Mesenchymal stem cell (in vitro differentiated cells and primary cell): ENCODE results near the gene AGPAT2.

Experiments
- DNase-seq: peaks from one replicate; pipeline ENCODE4 v3.0.0-alpha.2; 2013
- H2AFZ ChIP-seq: one replicate; pipeline ENCODE4 v1.6.1; 2013; ENCODE audit warnings: low read depth, mild to moderate bottlenecking, control low read depth, inconsistent platforms, low read length, moderate library complexity
- H2AK5ac ChIP-seq: 2 replicates; pipeline ENCODE4 v1.6.1; 2013; ENCODE audit warnings: low read length, moderate library complexity, mild to moderate bottlenecking, inconsistent platforms; ENCODE audit not compliant: severe bottlenecking
- H2BK120ac ChIP-seq: one replicate; pipeline ENCODE4 v1.6.1; 2013; ENCODE audit warnings: low read depth, mild to moderate bottlenecking, inconsistent platforms, low read length, moderate library complexity
- H2BK12ac ChIP-seq, 2 experiments: one replicate each; pipeline ENCODE4 v1.6.1; 2013; ENCODE audit warnings: inconsistent platforms in 2 of 2, low read length in 2 of 2, mild to moderate bottlenecking in 2 of 2, moderate library complexity in 2 of 2, control low read depth in 1 of 2
- H2BK15ac ChIP-seq: one replicate; pipeline ENCODE4 v1.6.1; 2013; ENCODE audit warnings: mild to moderate bottlenecking, low read depth, inconsistent platforms; ENCODE audit not compliant: poor library complexity, severe bottlenecking
- H2BK5ac ChIP-seq: 2 replicates; pipeline ENCODE4 v1.6.1; 2013; ENCODE audit warnings: low read depth, mild to moderate bottlenecking, low read length, control low read depth, inconsistent platforms; ENCODE audit not compliant: poor library complexity, severe bottlenecking
- H3K14ac ChIP-seq, 2 experiments: one replicate each; pipeline ENCODE4 v1.6.1; 2013; ENCODE audit warnings: inconsistent platforms in 2 of 2, low read length in 2 of 2, control low read depth in 1 of 2, mild to moderate bottlenecking in 1 of 2, moderate library complexity in 1 of 2
- H3K18ac ChIP-seq, 2 experiments: one replicate each; pipeline ENCODE4 v1.6.1; 2013; ENCODE audit warnings: inconsistent platforms in 2 of 2, low read length in 2 of 2, control low read depth in 1 of 2, low read depth in 1 of 2, mild to moderate bottlenecking in 1 of 2
- H3K23ac ChIP-seq, 2 experiments: one replicate each; pipeline ENCODE4 v1.6.1; 2013; ENCODE audit warnings: inconsistent platforms in 2 of 2, low read length in 2 of 2, mild to moderate bottlenecking in 2 of 2, moderate library complexity in 2 of 2, control low read depth in 1 of 2
- H3K27ac ChIP-seq: 2 replicates; pipeline ENCODE4 v1.5.1; 2013; ENCODE audit warnings: mild to moderate bottlenecking, moderate library complexity, low read length, control low read depth, inconsistent platforms; ENCODE audit not compliant: poor library complexity, severe bottlenecking
- H3K27me3 ChIP-seq, 2 experiments: 2 replicates each; pipeline versions ENCODE4 v1.6.1 to v1.7.0; 2013; ENCODE audit warnings: low read length in 2 of 2, mild to moderate bottlenecking in 2 of 2, moderate library complexity in 2 of 2, control low read depth in 1 of 2, inconsistent platforms in 1 of 2; ENCODE audit not compliant: control insufficient read depth in 1 of 2, insufficient read depth in 1 of 2
- H3K36me3 ChIP-seq, 2 experiments: 2 replicates each; pipeline versions ENCODE4 v1.6.1 to v1.7.0; 2013; ENCODE audit warnings: low read length in 2 of 2, control low read depth in 1 of 2, inconsistent platforms in 1 of 2, low read depth in 1 of 2, mild to moderate bottlenecking in 1 of 2; ENCODE audit not compliant: insufficient read depth in 2 of 2, control insufficient read depth in 1 of 2
- H3K4ac ChIP-seq, 2 experiments: one replicate each; pipeline ENCODE4 v1.6.1; 2013; ENCODE audit warnings: inconsistent platforms in 2 of 2, low read length in 2 of 2, mild to moderate bottlenecking in 2 of 2, moderate library complexity in 2 of 2, control low read depth in 1 of 2, low read depth in 1 of 2
- H3K4me1 ChIP-seq: 2 replicates; pipeline ENCODE4 v1.6.1; 2013; ENCODE audit warnings: low read depth, low read length, control low read depth; ENCODE audit not compliant: control insufficient read depth, insufficient read depth
- H3K4me2 ChIP-seq: 2 replicates; pipeline ENCODE4 v1.6.1; 2013; ENCODE audit warnings: low read length, mild to moderate bottlenecking, inconsistent platforms; ENCODE audit not compliant: poor library complexity, severe bottlenecking
- H3K4me3 ChIP-seq, 2 experiments: 2 replicates each; pipeline versions ENCODE4 v1.5.1 to v1.7.0; 2013; ENCODE audit warnings: low read length in 2 of 2, mild to moderate bottlenecking in 2 of 2, control low read depth in 1 of 2, low read depth in 1 of 2; ENCODE audit not compliant: insufficient read depth in 1 of 2
- H3K79me1 ChIP-seq: replicated peaks from 2 replicates; pipeline ENCODE4 v1.6.1; 2013; ENCODE audit warnings: mild to moderate bottlenecking, control low read depth, low read length, inconsistent platforms; ENCODE audit not compliant: poor library complexity, severe bottlenecking
- H3K9ac ChIP-seq: 2 replicates; pipeline ENCODE4 v1.7.0; 2013; ENCODE audit warnings: mild to moderate bottlenecking, low read length, moderate library complexity
- H3K9me3 ChIP-seq: 2 replicates; pipeline ENCODE4 v1.7.0; 2013; ENCODE audit warnings: mild to moderate bottlenecking, low read length; ENCODE audit not compliant: control insufficient read depth
- H4K8ac ChIP-seq: one replicate; pipeline ENCODE4 v1.6.1; 2013; ENCODE audit warnings: inconsistent platforms, mild to moderate bottlenecking, low read length, moderate library complexity
- H4K91ac ChIP-seq: one replicate; pipeline ENCODE4 v1.6.1; 2013; ENCODE audit warnings: mild to moderate bottlenecking, low read length, inconsistent platforms
- WGBS: methylation state at CpG from one replicate; pipeline ENCODE4 v1.1.7; 2013; ENCODE audit warnings: mixed read lengths; 5-methylcytosine and 5-hydroxymethylcytosine counted together

AGPAT2 gene

GRCh38 chr9:136666372-136667213, 20.7 kb downstream of the AGPAT2 start:
- DNase-seq, result no peak
- Histone ChIP-seq H4K91ac (peak overlapping the region; percentile 23), H3K4ac (no peak overlapping the region), H2BK15ac (no peak overlapping the region), H3K4me2 (peak overlapping the region; percentile 71), H2BK12ac (peak overlapping the region in 1 of 2 experiments; percentile 21), H3K27me3 (peaks cover 0 to 70% of the 10 kb centered on the region in 2 experiments), H3K9me3 (no peaks in the 10 kb centered on the region), H3K27ac (peak overlapping the region; percentile 65), H3K4me3 (peak overlapping the region in 1 of 2 experiments; percentile 75), H2AK5ac (peak overlapping the region; percentile 27), H3K23ac (no peak overlapping the region), H3K79me1 (peaks cover 18% of the 10 kb centered on the region), H2AFZ (no peak overlapping the region), H3K14ac (no peak overlapping the region), H3K18ac (no peak overlapping the region), H2BK5ac (peak overlapping the region; percentile 20), H3K9ac (no peak overlapping the region), H3K4me1 (peaks cover 70% of the 10 kb centered on the region), H3K36me3 (peaks cover 0 to 26% of the 10 kb centered on the region in 2 experiments), H4K8ac (peak overlapping the region; percentile 20), H2BK120ac (peak overlapping the region; percentile 65)
- 46% methylated on average over 26 of the region's 35 CpGs for WGBS

GRCh38 chr9:136665704-136666371, 21.4 kb downstream of the AGPAT2 start:
- peaks cover 0 to 20% of the 10 kb centered on the region in 2 experiments for H3K36me3 ChIP-seq
- no peak overlapping the region for H2AK5ac ChIP-seq
- H3K79me1 ChIP-seq, result peaks cover 18% of the 10 kb centered on the region
- no peak overlapping the region for H2BK15ac ChIP-seq
- H2BK5ac ChIP-seq, result no peak overlapping the region
- no peak overlapping the region for H3K27ac ChIP-seq
- H4K91ac ChIP-seq, result peak overlapping the region; percentile 55
- H3K4me2 ChIP-seq, result peak overlapping the region; percentile 71
- no peak overlapping the region for H3K18ac ChIP-seq
- peak overlapping the region; percentile 65 for H2BK120ac ChIP-seq
- H3K9me3 ChIP-seq, result no peaks in the 10 kb centered on the region
- peak overlapping the region; percentile 20 for H4K8ac ChIP-seq
- no peak overlapping the region for H3K4ac ChIP-seq
- peak overlapping the region in 1 of 2 experiments; percentile 64 for H3K14ac ChIP-seq
- no peak overlapping the region for H3K9ac ChIP-seq
- DNase-seq, result no peak
- H2AFZ ChIP-seq, result no peak overlapping the region
- H3K4me3 ChIP-seq, result peak overlapping the region in 1 of 2 experiments; percentile 75
- peaks cover 63% of the 10 kb centered on the region for H3K4me1 ChIP-seq
- no peak overlapping the region for H2BK12ac ChIP-seq
- WGBS, result 2% methylated on average over 22 of the region's 109 CpGs
- peaks cover 0 to 66% of the 10 kb centered on the region in 2 experiments for H3K27me3 ChIP-seq
- H3K23ac ChIP-seq, result no peak overlapping the region

GRCh38 chr9:136665111-136665703, 22.1 kb downstream of the AGPAT2 start:
- H3K4me3 ChIP-seq, result peak overlapping the region; percentile 33 to 75
- H4K8ac ChIP-seq, result peak overlapping the region; percentile 83
- H3K14ac ChIP-seq, result peak overlapping the region in 1 of 2 experiments; percentile 2
- H3K9ac ChIP-seq, result no peak overlapping the region
- peak overlapping the region; percentile 80 for H3K4me2 ChIP-seq
- peak overlapping the region; percentile 24 for H2BK120ac ChIP-seq
- H3K4me1 ChIP-seq, result peaks cover 57% of the 10 kb centered on the region
- no peak overlapping the region for H2BK5ac ChIP-seq
- peak overlapping the region; percentile 74 for H2AFZ ChIP-seq
- peak overlapping the region; percentile 1 to 25 for H3K18ac ChIP-seq
- WGBS, result 15% methylated on average over 29 of the region's 49 CpGs
- peak overlapping the region in 1 of 2 experiments; percentile 56 for H2BK12ac ChIP-seq
- H3K79me1 ChIP-seq, result peaks cover 12% of the 10 kb centered on the region
- H3K27me3 ChIP-seq, result peaks cover 0 to 61% of the 10 kb centered on the region in 2 experiments
- H4K91ac ChIP-seq, result no peak overlapping the region
- H3K4ac ChIP-seq, result peak overlapping the region; percentile 53 to 75
- no peak overlapping the region for H2AK5ac ChIP-seq
- H3K23ac ChIP-seq, result no peak overlapping the region
- H2BK15ac ChIP-seq, result peak overlapping the region; percentile 82
- no peaks in the 10 kb centered on the region for H3K9me3 ChIP-seq
- no peak overlapping the region for H3K27ac ChIP-seq
- H3K36me3 ChIP-seq, result peaks cover 0 to 14% of the 10 kb centered on the region in 2 experiments
- peak; percentile 41 for DNase-seq
